Esophagus muscularis mucosa (tissue), 4 donors: Measurements from ENCODE around the gene PSME3IP1. TPM values are rescaled to one million over a fixed set of nuclear protein-coding genes. Genes with fewer than 3 reads are reported as not detected.

ENCODE experiments used
- DNase-seq: peaks from one replicate; pipeline ENCODE4 v3.0.0-alpha.2; 2017; ENCODE audit errors: extremely low spot score
- H3K27ac ChIP-seq, 4 donors: fragments of 200-600 bp; sonication (generic); replicated peaks in 1 of 4; 1 replicate in 3 of 4; 2 replicates in 1 of 4; pipeline ENCODE4 v1.5.1; 2016 to 2019; ENCODE audit warnings: mild to moderate bottlenecking in 1 of 4
- H3K27me3 ChIP-seq, 4 donors: fragments of 200-600 bp; sonication (generic); one replicate each; pipeline versions ENCODE4 v1.5.1 to v1.6.0; 2016 to 2019
- H3K36me3 ChIP-seq, 4 donors: fragments of 200-600 bp; sonication (generic); one replicate each; pipeline ENCODE4 v1.5.1; 2016 to 2019
- H3K4me1 ChIP-seq, 4 donors: fragments of 200-600 bp; sonication (generic); one replicate each; pipeline ENCODE4 v1.5.1; 2016 to 2019
- H3K4me3 ChIP-seq, 4 donors: fragments of 200-600 bp; sonication (generic); 1 replicate in 2 of 4; 2 replicates in 2 of 4; pipeline ENCODE4 v1.5.1; 2016 to 2019; ENCODE audit warnings: mild to moderate bottlenecking in 4 of 4, moderate library complexity in 1 of 4
- H3K9me3 ChIP-seq, 4 donors: fragments of 200-600 bp; sonication (generic); 1 replicate in 3 of 4; 2 replicates in 1 of 4; pipeline ENCODE4 v1.5.1; 2016 to 2019
- CTCF ChIP-seq, 3 experiments: fragments of 200-600 bp in 2 of 3; fragments of 450-650 bp in 1 of 3; sonication (generic) in 2 of 3; IDR thresholded peaks; one replicate each; pipeline ENCODE4 v1.5.1; 2017 to 2019; ENCODE audit warnings: antibody characterized with exemption in 3 of 3, mild to moderate bottlenecking in 2 of 3, moderate library complexity in 1 of 3
- EP300 ChIP-seq: sonication (generic); formaldehyde crosslinking; IDR thresholded peaks from one replicate; pipeline ENCODE4 v1.6.1; 2017; ENCODE audit warnings: antibody characterized with exemption
- POLR2A ChIP-seq: fragments of 450-650 bp; IDR thresholded peaks from one replicate; pipeline ENCODE4 v1.6.1; 2017; ENCODE audit warnings: antibody characterized with exemption, moderate library complexity, mild to moderate bottlenecking, low read depth
- POLR2AphosphoS5 ChIP-seq, 2 donors: sonication (generic); formaldehyde crosslinking; IDR thresholded peaks; one replicate each; pipeline ENCODE4 v1.6.1; 2017; ENCODE audit warnings: antibody characterized with exemption in 2 of 2
- WGBS: methylation state at CpG from one replicate; pipeline ENCODE4 v1.1.5; 2018; 5-methylcytosine and 5-hydroxymethylcytosine counted together
- intact Hi-C: fragments of 100-400 bp; cut with DNase I; formaldehyde crosslinking; loops from one replicate; pipeline ENCODE4 v1.15.1; 2023
- total RNA-seq, 4 donors: library from RNA; depleted of rRNA; stranded (reverse); fragments of >200 nt; gene quantifications; one replicate each; pipeline versions ENCODE4 v1.1.0 to v1.2.1, GENCODE V29; 2016

Gene PSME3IP1
- total RNA-seq, 4 donors from 2014 or later = 47.8 to 60.7 (median 57.5) TPM

- no peak for TF ChIP-seq POLR2A
- intact Hi-C loops = no loop called here
- Histone ChIP-seq H3K27me3 (no peaks in the 10 kb centered on the region), H3K36me3 (peaks cover 58 to 83% (median 69%) of the 10 kb centered on the region in 4 donors), H3K4me3 (no peak overlapping the region), H3K4me1 (peaks cover 0 to 14% (median 8%) of the 10 kb centered on the region in 4 donors), H3K9me3 (no peaks in the 10 kb centered on the region), H3K27ac (no peak overlapping the region)
- 91% methylated on average over 5 of the region's 5 CpGs for WGBS
- no peak for DNase-seq
Observed at GRCh38 chr16:57165483-57165882, 20.4 kb downstream of the PSME3IP1 start.

GRCh38 chr16:57163842-57164241 lies 22.0 kb downstream of the PSME3IP1 start:
- DNase-seq = no peak
- Histone ChIP-seq H3K4me3 (no peak overlapping the region), H3K36me3 (peaks cover 52 to 84% (median 60%) of the 10 kb centered on the region in 4 donors), H3K4me1 (peaks cover 0 to 14% (median 8%) of the 10 kb centered on the region in 4 donors), H3K27ac (no peak overlapping the region), H3K27me3 (no peaks in the 10 kb centered on the region), H3K9me3 (no peaks in the 10 kb centered on the region)
- no peak for TF ChIP-seq CTCF (IDR thresholded peaks at IDR 0.05)
- TF ChIP-seq POLR2AphosphoS5 (IDR thresholded peaks at IDR 0.05) = no peak
- TF ChIP-seq POLR2A = no peak
- 29% methylated on average over 1 of the region's 1 CpG for WGBS
- intact Hi-C loops = no loop called here

- peaks cover 43 to 91% (median 69%) of the 10 kb centered on the region in 4 donors for H3K36me3 ChIP-seq
- WGBS = 82% methylated on average over 4 of the region's 4 CpGs
- no peaks in the 10 kb centered on the region for H3K9me3 ChIP-seq
- H3K27ac ChIP-seq = no peak overlapping the region
- no peak overlapping the region for H3K4me3 ChIP-seq
- intact Hi-C loops = no loop called here
- TF ChIP-seq POLR2AphosphoS5 (IDR thresholded peaks at IDR 0.05) = no peak
- no peak for TF ChIP-seq EP300
- H3K27me3 ChIP-seq = no peaks in the 10 kb centered on the region
- no peak for DNase-seq
- no peaks in the 10 kb centered on the region for H3K4me1 ChIP-seq
Observed at GRCh38 chr16:57159447-57159846, 26.4 kb downstream of the PSME3IP1 start.

- H3K27ac ChIP-seq = no peak overlapping the region
- WGBS = 95% methylated on average over 1 of the region's 1 CpG
- H3K27me3 ChIP-seq = no peaks in the 10 kb centered on the region
- H3K36me3 ChIP-seq = peaks cover 41 to 91% (median 70%) of the 10 kb centered on the region in 4 donors
- intact Hi-C loops = no loop called here
- H3K4me3 ChIP-seq = no peak overlapping the region
- no peaks in the 10 kb centered on the region for H3K9me3 ChIP-seq
- TF ChIP-seq POLR2AphosphoS5 (IDR thresholded peaks at IDR 0.05) (no peak), CTCF (IDR thresholded peaks at IDR 0.05) (no peak), POLR2A (no peak), EP300 (no peak)
- H3K4me1 ChIP-seq = no peaks in the 10 kb centered on the region
- no peak for DNase-seq
Observed at GRCh38 chr16:57157533-57157932, 28.3 kb downstream of the PSME3IP1 start.

GRCh38 chr16:57156351-57156703 lies 29.5 kb downstream of the PSME3IP1 start:
- Histone ChIP-seq H3K27me3 (no peaks in the 10 kb centered on the region), H3K4me3 (no peak overlapping the region), H3K4me1 (peaks cover 0 to under 1% (median 0%) of the 10 kb centered on the region in 4 donors), H3K9me3 (no peaks in the 10 kb centered on the region), H3K27ac (no peak overlapping the region), H3K36me3 (peaks cover 32 to 88% (median 71%) of the 10 kb centered on the region in 4 donors)
- no peak for DNase-seq
- TF ChIP-seq EP300 = no peak
- no peak for TF ChIP-seq POLR2A
- no peak for TF ChIP-seq POLR2AphosphoS5 (IDR thresholded peaks at IDR 0.05)
- TF ChIP-seq CTCF (IDR thresholded peaks at IDR 0.05) = no peak
- 72% methylated on average over 4 of the region's 4 CpGs for WGBS
- intact Hi-C loops = no loop called here

GRCh38 chr16:57155702-57156350 lies 30.0 kb downstream of the PSME3IP1 start:
- DNase-seq = no peak
- WGBS = 92% methylated on average over 6 of the region's 6 CpGs
- H3K4me3 ChIP-seq = no peak overlapping the region
- H3K27me3 ChIP-seq = no peaks in the 10 kb centered on the region
- H3K9me3 ChIP-seq = no peaks in the 10 kb centered on the region
- peaks cover 32 to 85% (median 69%) of the 10 kb centered on the region in 4 donors for H3K36me3 ChIP-seq
- peaks cover 0 to 5% (median 0%) of the 10 kb centered on the region in 4 donors for H3K4me1 ChIP-seq
- intact Hi-C loops = no loop called here
- no peak overlapping the region for H3K27ac ChIP-seq
- TF ChIP-seq CTCF (IDR thresholded peaks at IDR 0.05) = no peak
- no peak for TF ChIP-seq EP300
- TF ChIP-seq POLR2AphosphoS5 (IDR thresholded peaks at IDR 0.05) = no peak
- TF ChIP-seq POLR2A = no peak
